ENCODE results near the gene METTL5.
"Not testable (repeated sequence)": the region's sequence is repeated elsewhere in the genome, so short reads cannot be mapped to it uniquely, and the experiment has no call there.

Gene METTL5

GRCh38 chr2:169822785-169823392, 1.8 kb downstream of the METTL5 start:
- ATAC-seq (replicated peaks; ENCODE audit: extremely low read depth, poor library complexity, severe bottlenecking), result no peak
- H3K4me3 Mint-ChIP-seq, result peak overlapping the region; percentile 90
- peaks cover 21% of the 10 kb centered on the region for H3K36me3 Mint-ChIP-seq (ENCODE audit: insufficient read depth)
- peak overlapping the region; percentile 49 for H3K27ac Mint-ChIP-seq (ENCODE audit: low read depth)
- no peak for DNase-seq (ENCODE audit: low spot score in 2 of 2)
- no peaks in the 10 kb centered on the region for H3K27me3 Mint-ChIP-seq
- peaks cover 61% of the 10 kb centered on the region for H3K4me1 Mint-ChIP-seq
- no peaks in the 10 kb centered on the region for H3K9me3 Mint-ChIP-seq

GRCh38 chr2:169822036-169822435, 2.7 kb downstream of the METTL5 start:
- H3K27ac Mint-ChIP-seq (ENCODE audit: low read depth), result no peak overlapping the region
- H3K4me1 Mint-ChIP-seq, result peaks cover 61% of the 10 kb centered on the region
- H3K36me3 Mint-ChIP-seq (ENCODE audit: insufficient read depth), result peaks cover 16% of the 10 kb centered on the region
- DNase-seq (ENCODE audit: low spot score in 2 of 2) (no peak), ATAC-seq (replicated peaks; ENCODE audit: extremely low read depth, poor library complexity, severe bottlenecking) (no peak)
- no peak overlapping the region for H3K4me3 Mint-ChIP-seq
- H3K27me3 Mint-ChIP-seq, result no peaks in the 10 kb centered on the region
- no peaks in the 10 kb centered on the region for H3K9me3 Mint-ChIP-seq

GRCh38 chr2:169820101-169820500, 4.6 kb downstream of the METTL5 start:
- H3K9me3 Mint-ChIP-seq; DNase-seq (ENCODE audit: low spot score in 2 of 2); ATAC-seq (replicated peaks; ENCODE audit: extremely low read depth, poor library complexity, severe bottlenecking); H3K27ac Mint-ChIP-seq (ENCODE audit: low read depth); H3K27me3 Mint-ChIP-seq; H3K4me3 Mint-ChIP-seq: not testable (repeated sequence)
- peaks cover 21% of the 10 kb centered on the region for H3K36me3 Mint-ChIP-seq (ENCODE audit: insufficient read depth)
- peaks cover 50% of the 10 kb centered on the region for H3K4me1 Mint-ChIP-seq

GRCh38 chr2:169819106-169819505, 5.6 kb downstream of the METTL5 start:
- Mint-ChIP-seq H3K9me3 (no peaks in the 10 kb centered on the region), H3K4me1 (peaks cover 43% of the 10 kb centered on the region), H3K4me3 (no peak overlapping the region), H3K27ac (ENCODE audit: low read depth) (no peak overlapping the region), H3K27me3 (no peaks in the 10 kb centered on the region), H3K36me3 (ENCODE audit: insufficient read depth) (peaks cover 23% of the 10 kb centered on the region)
- ATAC-seq (replicated peaks; ENCODE audit: extremely low read depth, poor library complexity, severe bottlenecking) (no peak), DNase-seq (ENCODE audit: low spot score in 2 of 2) (no peak)

GRCh38 chr2:169818241-169818640, 6.5 kb downstream of the METTL5 start:
- Mint-ChIP-seq H3K36me3 (ENCODE audit: insufficient read depth) (peaks cover 29% of the 10 kb centered on the region), H3K4me3 (no peak overlapping the region), H3K27me3 (no peaks in the 10 kb centered on the region), H3K9me3 (no peaks in the 10 kb centered on the region), H3K27ac (ENCODE audit: low read depth) (peak overlapping the region; percentile 69), H3K4me1 (peaks cover 34% of the 10 kb centered on the region)
- DNase-seq (ENCODE audit: low spot score in 2 of 2), result no peak
- no peak for ATAC-seq (replicated peaks; ENCODE audit: extremely low read depth, poor library complexity, severe bottlenecking)

- DNase-seq (ENCODE audit: low spot score in 2 of 2); H3K4me3 Mint-ChIP-seq; H3K9me3 Mint-ChIP-seq; H3K27ac Mint-ChIP-seq (ENCODE audit: low read depth); ATAC-seq (replicated peaks; ENCODE audit: extremely low read depth, poor library complexity, severe bottlenecking); H3K27me3 Mint-ChIP-seq: not testable (repeated sequence)
- Mint-ChIP-seq H3K36me3 (ENCODE audit: insufficient read depth) (peaks cover 32% of the 10 kb centered on the region), H3K4me1 (peaks cover 25% of the 10 kb centered on the region)
Observed at GRCh38 chr2:169817369-169817768, 7.3 kb downstream of the METTL5 start.

GRCh38 chr2:169816961-169817360, 7.7 kb downstream of the METTL5 start:
- H3K27ac Mint-ChIP-seq (ENCODE audit: low read depth); ATAC-seq (replicated peaks; ENCODE audit: extremely low read depth, poor library complexity, severe bottlenecking); H3K27me3 Mint-ChIP-seq; DNase-seq (ENCODE audit: low spot score in 2 of 2); H3K4me3 Mint-ChIP-seq; H3K9me3 Mint-ChIP-seq: not testable (repeated sequence)
- peaks cover 23% of the 10 kb centered on the region for H3K4me1 Mint-ChIP-seq
- H3K36me3 Mint-ChIP-seq (ENCODE audit: insufficient read depth), result peaks cover 34% of the 10 kb centered on the region

- Mint-ChIP-seq H3K9me3 (no peaks in the 10 kb centered on the region), H3K36me3 (ENCODE audit: insufficient read depth) (peaks cover 39% of the 10 kb centered on the region)
- no peak for ATAC-seq (replicated peaks; ENCODE audit: extremely low read depth, poor library complexity, severe bottlenecking)
Observed at GRCh38 chr2:169815849-169816248, 8.9 kb downstream of the METTL5 start.

GRCh38 chr2:169808221-169808620, 16.5 kb downstream of the METTL5 start:
- no peaks in the 10 kb centered on the region for H3K9me3 Mint-ChIP-seq
- DNase-seq (ENCODE audit: low spot score in 2 of 2) (no peak), ATAC-seq (replicated peaks; ENCODE audit: extremely low read depth, poor library complexity, severe bottlenecking) (no peak)
- H3K36me3 Mint-ChIP-seq (ENCODE audit: insufficient read depth), result peaks cover 75% of the 10 kb centered on the region
- H3K4me3 Mint-ChIP-seq, result no peak overlapping the region
- no peaks in the 10 kb centered on the region for H3K4me1 Mint-ChIP-seq
- no peaks in the 10 kb centered on the region for H3K27me3 Mint-ChIP-seq
- no peak overlapping the region for H3K27ac Mint-ChIP-seq (ENCODE audit: low read depth)

More at GRCh38 chr2:169815849-169816248, 8.9 kb downstream of the METTL5 start:
- DNase-seq (ENCODE audit: low spot score in 2 of 2), result no peak
- H3K27ac Mint-ChIP-seq (ENCODE audit: low read depth), result no peak overlapping the region
- H3K4me3 Mint-ChIP-seq, result no peak overlapping the region
- peaks cover 12% of the 10 kb centered on the region for H3K4me1 Mint-ChIP-seq
- no peaks in the 10 kb centered on the region for H3K27me3 Mint-ChIP-seq

GRCh38 chr2:169806586-169806985, 18.1 kb downstream of the METTL5 start:
- Mint-ChIP-seq H3K27me3 (no peaks in the 10 kb centered on the region), H3K9me3 (no peaks in the 10 kb centered on the region), H3K4me3 (no peak overlapping the region), H3K27ac (ENCODE audit: low read depth) (no peak overlapping the region), H3K4me1 (peaks cover 6% of the 10 kb centered on the region), H3K36me3 (ENCODE audit: insufficient read depth) (peaks cover 79% of the 10 kb centered on the region)
- no peak for DNase-seq (ENCODE audit: low spot score in 2 of 2)
- no peak for ATAC-seq (replicated peaks; ENCODE audit: extremely low read depth, poor library complexity, severe bottlenecking)

GRCh38 chr2:169803480-169803879, 21.2 kb downstream of the METTL5 start:
- Mint-ChIP-seq H3K36me3 (ENCODE audit: insufficient read depth) (peaks cover 69% of the 10 kb centered on the region), H3K9me3 (no peaks in the 10 kb centered on the region), H3K4me1 (peaks cover 15% of the 10 kb centered on the region), H3K27ac (ENCODE audit: low read depth) (no peak overlapping the region), H3K27me3 (no peaks in the 10 kb centered on the region), H3K4me3 (no peak overlapping the region)
- ATAC-seq (replicated peaks; ENCODE audit: extremely low read depth, poor library complexity, severe bottlenecking), result no peak
- DNase-seq (ENCODE audit: low spot score in 2 of 2), result no peak

- Mint-ChIP-seq H3K27ac (ENCODE audit: low read depth) (peak within 1 kb of the TSS; percentile 93), H3K4me3 (peak within 1 kb of the TSS; percentile 87), H3K9me3 (no peaks in the 10 kb centered on the region), H3K4me1 (peaks cover 15% of the 10 kb centered on the region), H3K36me3 (ENCODE audit: insufficient read depth) (peaks cover 37% of the 10 kb centered on the region), H3K27me3 (no peaks in the 10 kb centered on the region)
- ATAC-seq (replicated peaks; ENCODE audit: extremely low read depth, poor library complexity, severe bottlenecking), result peak; percentile 94
- DNase-seq (ENCODE audit: low spot score in 2 of 2), result peak; percentile 64 to 78
Observed at GRCh38 chr2:169798718-169799592, 25.8 kb downstream of the METTL5 start, which contains the start of gene SSB. SSB (plus strand) TSS chr2:169798871; CDS start chr2:169800961, 2,090 bp downstream.

GRCh38 chr2:169798397-169798717, 26.3 kb downstream of the METTL5 start:
- H3K36me3 Mint-ChIP-seq (ENCODE audit: insufficient read depth), result peaks cover 32% of the 10 kb centered on the region
- H3K27ac Mint-ChIP-seq (ENCODE audit: low read depth), result peak overlapping the region; percentile 93
- no peak for ATAC-seq (replicated peaks; ENCODE audit: extremely low read depth, poor library complexity, severe bottlenecking)
- H3K4me1 Mint-ChIP-seq, result peaks cover 15% of the 10 kb centered on the region
- no peak for DNase-seq (ENCODE audit: low spot score in 2 of 2)
- H3K27me3 Mint-ChIP-seq, result no peaks in the 10 kb centered on the region
- no peaks in the 10 kb centered on the region for H3K9me3 Mint-ChIP-seq
- peak overlapping the region; percentile 87 for H3K4me3 Mint-ChIP-seq

Data from central memory CD8-positive, alpha-beta T cell (primary cell).